Brain microvascular endothelial cell (primary cell): ENCODE measurements around the gene HIF1A.

Experiments
- DNase-seq: peaks from one replicate; pipeline ENCODE4 v3.0.0-alpha.2; 2020
- H3K27ac ChIP-seq: fragments of 250-450 bp; sonication (Bioruptor Pico); 2 replicates; pipeline ENCODE4 v1.5.1; 2020; ENCODE audit warnings: mild to moderate bottlenecking, moderate library complexity
- H3K27me3 ChIP-seq: fragments of 250-450 bp; sonication (Bioruptor Pico); replicated peaks from 2 replicates; pipeline ENCODE4 v1.5.1; 2020; ENCODE audit warnings: mild to moderate bottlenecking
- H3K36me3 ChIP-seq: fragments of 250-450 bp; sonication (Bioruptor Pico); replicated peaks from 2 replicates; pipeline ENCODE4 v1.5.1; 2020; ENCODE audit warnings: mild to moderate bottlenecking
- H3K4me3 ChIP-seq: 2 replicates; pipeline ENCODE4 v1.5.1; 2011; ENCODE audit warnings: low read depth, mild to moderate bottlenecking, control low read depth, low read length, moderate library complexity
- in situ Hi-C: cut with HindIII; loops from 2 replicates; pipeline ENCODE4 v1.10.0; 2017; ENCODE audit warnings: low sequenced_read_pairs, low pct_ligation_motif_present
- TF ChIP-seq, protein P1 (sequence below): IDR thresholded peaks from 2 replicates; pipeline ENCODE4 v1.5.1; 2011; ENCODE audit warnings: low read depth, mild to moderate bottlenecking, moderate library complexity, low read length, control low read depth, inconsistent platforms; ENCODE audit errors: missing control alignments

HIF1A gene

GRCh38 chr14:61747342-61747741 lies 52.0 kb downstream of the HIF1A start:
- in situ Hi-C loops: no loop called here
- H3K27me3 ChIP-seq: no peaks in the 10 kb centered on the region
- no peak overlapping the region for H3K27ac ChIP-seq
- DNase-seq: no peak
- H3K4me3 ChIP-seq: no peak overlapping the region
- peaks cover 75% of the 10 kb centered on the region for H3K36me3 ChIP-seq
- TF ChIP-seq, protein P1, sequence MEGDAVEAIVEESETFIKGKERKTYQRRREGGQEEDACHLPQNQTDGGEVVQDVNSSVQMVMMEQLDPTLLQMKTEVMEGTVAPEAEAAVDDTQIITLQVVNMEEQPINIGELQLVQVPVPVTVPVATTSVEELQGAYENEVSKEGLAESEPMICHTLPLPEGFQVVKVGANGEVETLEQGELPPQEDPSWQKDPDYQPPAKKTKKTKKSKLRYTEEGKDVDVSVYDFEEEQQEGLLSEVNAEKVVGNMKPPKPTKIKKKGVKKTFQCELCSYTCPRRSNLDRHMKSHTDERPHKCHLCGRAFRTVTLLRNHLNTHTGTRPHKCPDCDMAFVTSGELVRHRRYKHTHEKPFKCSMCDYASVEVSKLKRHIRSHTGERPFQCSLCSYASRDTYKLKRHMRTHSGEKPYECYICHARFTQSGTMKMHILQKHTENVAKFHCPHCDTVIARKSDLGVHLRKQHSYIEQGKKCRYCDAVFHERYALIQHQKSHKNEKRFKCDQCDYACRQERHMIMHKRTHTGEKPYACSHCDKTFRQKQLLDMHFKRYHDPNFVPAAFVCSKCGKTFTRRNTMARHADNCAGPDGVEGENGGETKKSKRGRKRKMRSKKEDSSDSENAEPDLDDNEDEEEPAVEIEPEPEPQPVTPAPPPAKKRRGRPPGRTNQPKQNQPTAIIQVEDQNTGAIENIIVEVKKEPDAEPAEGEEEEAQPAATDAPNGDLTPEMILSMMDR: no peak

DNA sequence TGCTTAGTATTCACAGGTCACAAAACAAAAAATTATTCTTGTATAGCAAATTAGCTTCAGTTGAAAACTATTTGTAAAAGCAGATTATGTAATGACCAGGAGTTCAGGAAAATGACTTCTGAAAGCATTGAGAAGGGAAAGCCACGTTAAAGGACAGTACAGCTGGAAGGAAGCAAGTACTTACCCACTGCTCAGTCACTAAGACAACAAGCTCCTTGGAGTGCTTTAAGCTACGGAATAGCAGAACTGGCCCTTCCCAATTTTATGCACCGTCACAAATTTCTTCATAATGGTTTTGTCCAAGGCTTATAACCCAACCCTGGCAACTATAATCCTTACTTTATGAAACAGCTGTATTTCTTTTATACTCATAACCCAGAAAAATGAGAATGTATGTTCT lies 54.0 kb downstream of the HIF1A start:
- H3K27ac ChIP-seq: peak overlapping the region; percentile 19
- in situ Hi-C loops: no loop called here
- no peak overlapping the region for H3K4me3 ChIP-seq
- no peaks in the 10 kb centered on the region for H3K27me3 ChIP-seq
- H3K36me3 ChIP-seq: peaks cover 60% of the 10 kb centered on the region
- no peak for DNase-seq
- TF ChIP-seq, protein P1: no peak

GRCh38 chr14:61749867-61750266 lies 54.6 kb downstream of the HIF1A start:
- no peak for DNase-seq
- H3K36me3 ChIP-seq: peaks cover 55% of the 10 kb centered on the region
- H3K27ac ChIP-seq: no peak overlapping the region

GRCh38 chr14:61750708-61751474 lies 55.6 kb downstream of the HIF1A start:
- H3K27me3 ChIP-seq: no peaks in the 10 kb centered on the region
- H3K27ac ChIP-seq: peak overlapping the region; percentile 64
- in situ Hi-C loops: no loop called here
- TF ChIP-seq, protein P1: no peak
- H3K36me3 ChIP-seq: peaks cover 45% of the 10 kb centered on the region
- peak overlapping the region; percentile 3 for H3K4me3 ChIP-seq
- DNase-seq: no peak

More at GRCh38 chr14:61749867-61750266, 54.6 kb downstream of the HIF1A start:
- H3K27me3 ChIP-seq: no peaks in the 10 kb centered on the region
- no peak overlapping the region for H3K4me3 ChIP-seq
- in situ Hi-C loops: no loop called here
- TF ChIP-seq, protein P1: no peak

- Histone ChIP-seq H3K36me3 (peaks cover 41% of the 10 kb centered on the region), H3K27me3 (no peaks in the 10 kb centered on the region), H3K27ac (peak overlapping the region; percentile 64), H3K4me3 (no peak overlapping the region)
- in situ Hi-C loops: no loop called here
- TF ChIP-seq, protein P1: no peak
- DNase-seq: no peak
Observed at GRCh38 chr14:61751475-61751989, 56.2 kb downstream of the HIF1A start.

DNA sequence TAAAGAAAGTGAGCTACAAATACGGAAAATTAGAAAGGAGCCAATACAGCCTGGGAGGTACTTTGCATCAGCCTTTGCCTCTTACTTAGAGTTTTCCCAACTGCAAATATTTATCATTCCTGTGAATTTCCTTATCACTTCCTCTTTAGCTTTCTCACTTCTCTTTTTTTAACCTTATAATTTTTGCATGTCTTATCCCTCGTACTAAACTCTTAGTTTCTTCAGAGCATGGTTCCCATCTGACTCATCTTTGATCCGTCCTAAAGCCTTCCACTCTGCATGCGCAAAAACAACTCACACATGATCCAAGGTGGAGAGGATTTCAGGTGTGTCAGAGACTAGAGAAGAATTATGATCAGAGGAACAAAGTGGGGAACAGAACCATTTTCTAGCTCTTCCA lies 57.3 kb downstream of the HIF1A start:
- H3K4me3 ChIP-seq: no peak overlapping the region
- no peaks in the 10 kb centered on the region for H3K27me3 ChIP-seq
- TF ChIP-seq, protein P1: no peak
- DNase-seq: no peak
- in situ Hi-C loops: no loop called here
- H3K36me3 ChIP-seq: peaks cover 32% of the 10 kb centered on the region
- H3K27ac ChIP-seq: peak overlapping the region; percentile 2
